Subcutaneous preadipocyte (primary cell): ENCODE data around the gene AP1G1. TPM values are rescaled to one million over a fixed set of nuclear protein-coding genes. Genes with fewer than 3 reads are reported as not detected.

Experiments
- small RNA-seq: library from RNA; depleted of rRNA; stranded (forward); fragments of <200 nt; gene quantifications from one replicate; pipeline ENCODE3, GENCODE V24; 2012
- total RNA-seq: library from RNA; depleted of rRNA; stranded (reverse); fragments of >200 nt; gene quantifications from 2 replicates; pipeline ENCODE4 v1.2.3, GENCODE V29; 2012

The AP1G1 gene
- total RNA-seq, result 57.0 and 83.7 TPM in 2 replicates

GRCh38 chr16:71808593-71809459 is at the start of gene AP1G1:
Gene AP1G1, minus strand, starts transcription at chr16:71808834. Its CDS starts 19,355 bp downstream, at chr16:71789479.

GRCh38 chr16:71845639-71846430 is 37.2 kb upstream of the AP1G1 start, which contains the start of gene ATXN1L:
Gene ATXN1L, plus strand, starts transcription at chr16:71845976. Its CDS starts 3,765 bp downstream, at chr16:71849741.

GRCh38 chr16:71724320-71724751 is 84.3 kb downstream of the AP1G1 start, which contains the start of gene PHLPP2:
Gene PHLPP2, minus strand, starts transcription at chr16:71724701. Its CDS starts 9,906 bp downstream, at chr16:71714795.

Small RNA genes lying within 50 kb of the gene (small RNA-seq; reads per million reads assigned to genes)
- not detected for gene AC010653.3
- not detected for gene SNORA70D
- 1,614 reads per million, percentile 100 among the genes with 10 or more reads in this experiment for gene SNORD71

Other genes with a start within 250 kb of the AP1G1 start
- gene TAT, start 231.7 kb downstream of the AP1G1 start, total RNA-seq, result not detected in 2 replicates
- not detected in 2 replicates for gene MARVELD3, start 182.7 kb downstream of the AP1G1 start, total RNA-seq
- 8.1 and 16.2 TPM in 2 replicates for gene PHLPP2, start 84.1 kb downstream of the AP1G1 start, total RNA-seq
- 10.8 and 11.0 TPM in 2 replicates for gene ATXN1L, start 37.1 kb upstream of the AP1G1 start, total RNA-seq
- gene ZNF821, start 75.3 kb upstream of the AP1G1 start, total RNA-seq, result 2.9 and 3.3 TPM in 2 replicates
- gene IST1, start 86.7 kb upstream of the AP1G1 start, total RNA-seq, result 115 and 128 TPM in 2 replicates
- gene PKD1L3, start 191.6 kb upstream of the AP1G1 start, total RNA-seq, result not detected in 2 replicates
- gene DHODH, start 199.9 kb upstream of the AP1G1 start, total RNA-seq, result 8.8 and 11.5 TPM in 2 replicates
- not detected in 2 replicates for gene HP, start 245.7 kb upstream of the AP1G1 start, total RNA-seq